ENCODE measurements around the gene FOXL3.

FOXL3 gene

GRCh38 chr7:300048-300447, 10.1 kb downstream of the FOXL3 start:
- no peaks in the 10 kb centered on the region for H3K4me1 Mint-ChIP-seq
- no peaks in the 10 kb centered on the region for H3K27me3 Mint-ChIP-seq
- no peak overlapping the region for H3K27ac Mint-ChIP-seq
- no peaks in the 10 kb centered on the region for H3K36me3 Mint-ChIP-seq
- no peak overlapping the region for H3K4me3 Mint-ChIP-seq
- H3K9me3 Mint-ChIP-seq: no peaks in the 10 kb centered on the region

GRCh38 chr7:300546-301290, 10.7 kb downstream of the FOXL3 start:
- no peak overlapping the region for H3K27ac Mint-ChIP-seq
- no peaks in the 10 kb centered on the region for H3K36me3 Mint-ChIP-seq
- no peaks in the 10 kb centered on the region for H3K9me3 Mint-ChIP-seq
- H3K4me3 Mint-ChIP-seq: no peak overlapping the region
- H3K27me3 Mint-ChIP-seq: no peaks in the 10 kb centered on the region
- H3K4me1 Mint-ChIP-seq: no peaks in the 10 kb centered on the region

- Mint-ChIP-seq H3K9me3 (no peaks in the 10 kb centered on the region), H3K4me3 (no peak overlapping the region), H3K27ac (no peak overlapping the region), H3K36me3 (no peaks in the 10 kb centered on the region), H3K4me1 (no peaks in the 10 kb centered on the region), H3K27me3 (no peaks in the 10 kb centered on the region)
Observed at GRCh38 chr7:301291-302053, 11.5 kb downstream of the FOXL3 start.

- Mint-ChIP-seq H3K4me1 (no peaks in the 10 kb centered on the region), H3K27me3 (no peaks in the 10 kb centered on the region), H3K9me3 (no peaks in the 10 kb centered on the region), H3K27ac (no peak overlapping the region), H3K4me3 (no peak overlapping the region), H3K36me3 (no peaks in the 10 kb centered on the region)
Observed at GRCh38 chr7:302054-302992, 12.4 kb downstream of the FOXL3 start.

- Mint-ChIP-seq H3K27me3 (peaks cover 1% of the 10 kb centered on the region), H3K36me3 (no peaks in the 10 kb centered on the region), H3K27ac (no peak overlapping the region), H3K4me1 (no peaks in the 10 kb centered on the region), H3K9me3 (peaks cover 4% of the 10 kb centered on the region), H3K4me3 (no peak overlapping the region)
Observed at GRCh38 chr7:303425-303824, 13.5 kb downstream of the FOXL3 start.

GRCh38 chr7:303884-304573, 14.1 kb downstream of the FOXL3 start:
- no peak overlapping the region for H3K27ac Mint-ChIP-seq
- peaks cover 4% of the 10 kb centered on the region for H3K9me3 Mint-ChIP-seq
- H3K36me3 Mint-ChIP-seq: no peaks in the 10 kb centered on the region
- no peak overlapping the region for H3K4me3 Mint-ChIP-seq
- peaks cover 1% of the 10 kb centered on the region for H3K27me3 Mint-ChIP-seq
- H3K4me1 Mint-ChIP-seq: no peaks in the 10 kb centered on the region

- Mint-ChIP-seq H3K27me3 (peaks cover 1% of the 10 kb centered on the region), H3K4me1 (no peaks in the 10 kb centered on the region), H3K9me3 (peaks cover 4% of the 10 kb centered on the region), H3K4me3 (no peak overlapping the region), H3K27ac (no peak overlapping the region), H3K36me3 (no peaks in the 10 kb centered on the region)
Observed at GRCh38 chr7:304574-305409, 14.8 kb downstream of the FOXL3 start.

- Mint-ChIP-seq H3K9me3 (peaks cover 4% of the 10 kb centered on the region), H3K4me1 (no peaks in the 10 kb centered on the region), H3K27me3 (peaks cover 1% of the 10 kb centered on the region), H3K36me3 (no peaks in the 10 kb centered on the region), H3K27ac (no peak overlapping the region), H3K4me3 (no peak overlapping the region)
Observed at GRCh38 chr7:305410-306151, 15.6 kb downstream of the FOXL3 start.

GRCh38 chr7:307970-308369, 18.0 kb downstream of the FOXL3 start:
- Mint-ChIP-seq H3K4me3 (no peak overlapping the region), H3K4me1 (no peaks in the 10 kb centered on the region), H3K9me3 (peaks cover 4% of the 10 kb centered on the region), H3K27ac (no peak overlapping the region), H3K27me3 (peaks cover 1% of the 10 kb centered on the region), H3K36me3 (no peaks in the 10 kb centered on the region)

- Mint-ChIP-seq H3K4me1 (no peaks in the 10 kb centered on the region), H3K27ac (no peak overlapping the region), H3K9me3 (peaks cover 4% of the 10 kb centered on the region), H3K4me3 (no peak overlapping the region), H3K27me3 (peaks cover 3% of the 10 kb centered on the region), H3K36me3 (no peaks in the 10 kb centered on the region)
Observed at GRCh38 chr7:309586-310228, 19.7 kb downstream of the FOXL3 start.

GRCh38 chr7:311131-311680, 21.2 kb downstream of the FOXL3 start:
- H3K27me3 Mint-ChIP-seq: peaks cover 11% of the 10 kb centered on the region

GRCh38 chr7:311796-312195, 21.8 kb downstream of the FOXL3 start:
- Mint-ChIP-seq H3K27me3 (peaks cover 13% of the 10 kb centered on the region), H3K27ac (no peak overlapping the region), H3K4me1 (no peaks in the 10 kb centered on the region), H3K4me3 (no peak overlapping the region), H3K36me3 (peaks cover 2% of the 10 kb centered on the region), H3K9me3 (peaks cover 4% of the 10 kb centered on the region)

More at GRCh38 chr7:311131-311680, 21.2 kb downstream of the FOXL3 start:
- Mint-ChIP-seq H3K36me3 (peaks cover 2% of the 10 kb centered on the region), H3K9me3 (peaks cover 4% of the 10 kb centered on the region), H3K4me1 (no peaks in the 10 kb centered on the region), H3K27ac (no peak overlapping the region), H3K4me3 (no peak overlapping the region)

- H3K4me1 Mint-ChIP-seq: no peaks in the 10 kb centered on the region
- peaks cover 4% of the 10 kb centered on the region for H3K9me3 Mint-ChIP-seq
- no peak overlapping the region for H3K4me3 Mint-ChIP-seq
- peaks cover 16% of the 10 kb centered on the region for H3K27me3 Mint-ChIP-seq
- H3K36me3 Mint-ChIP-seq: peaks cover 2% of the 10 kb centered on the region
- no peak overlapping the region for H3K27ac Mint-ChIP-seq
Observed at GRCh38 chr7:312424-312823, 22.5 kb downstream of the FOXL3 start.
